GM12875 (cell line): Measurements from ENCODE around the gene COL6A3.

ENCODE experiments used
- H3K4me3 ChIP-seq: one replicate; pipeline ENCODE4 v1.5.1; 2011; ENCODE audit warnings: low read depth, low read length, control low read depth
- TF ChIP-seq, protein P1 (sequence below): IDR thresholded peaks from 2 replicates; pipeline ENCODE4 v1.5.1; 2011; ENCODE audit warnings: low read depth, mild to moderate bottlenecking, control low read depth, inconsistent platforms, low read length, moderate library complexity, borderline replicate concordance; ENCODE audit not compliant: insufficient read depth

COL6A3 gene

DNA sequence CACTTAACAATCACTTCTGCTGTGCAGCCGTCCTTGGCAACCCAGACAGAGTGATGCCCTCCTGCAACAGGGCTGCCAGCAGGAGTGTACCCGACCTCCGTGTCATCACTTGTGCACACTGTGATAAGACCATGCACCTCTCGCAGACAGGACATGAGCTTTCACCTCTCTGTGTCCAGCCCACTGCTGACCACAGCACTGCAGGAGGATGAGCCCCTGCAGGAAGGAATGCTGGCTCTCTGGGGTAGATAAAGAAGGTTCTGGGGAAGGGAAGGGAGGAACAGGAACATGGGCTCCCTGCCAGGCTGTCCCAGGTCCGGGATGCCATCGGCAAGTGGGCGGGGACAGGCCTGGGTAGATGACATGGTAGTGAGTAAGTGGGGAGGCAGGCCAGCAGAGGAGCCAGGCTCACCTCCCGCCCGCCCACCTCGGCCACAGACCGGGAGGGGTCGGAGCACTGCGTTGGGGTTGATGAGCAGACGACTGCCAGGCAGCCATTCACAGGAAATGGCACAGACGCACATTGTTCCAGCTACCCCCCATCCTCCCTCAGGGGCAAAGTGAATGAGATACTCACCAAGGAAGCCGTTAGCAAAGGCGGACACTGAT lies 18.6 kb upstream of the COL6A3 start:
- no peak overlapping the region for H3K4me3 ChIP-seq
- TF ChIP-seq, protein P1, sequence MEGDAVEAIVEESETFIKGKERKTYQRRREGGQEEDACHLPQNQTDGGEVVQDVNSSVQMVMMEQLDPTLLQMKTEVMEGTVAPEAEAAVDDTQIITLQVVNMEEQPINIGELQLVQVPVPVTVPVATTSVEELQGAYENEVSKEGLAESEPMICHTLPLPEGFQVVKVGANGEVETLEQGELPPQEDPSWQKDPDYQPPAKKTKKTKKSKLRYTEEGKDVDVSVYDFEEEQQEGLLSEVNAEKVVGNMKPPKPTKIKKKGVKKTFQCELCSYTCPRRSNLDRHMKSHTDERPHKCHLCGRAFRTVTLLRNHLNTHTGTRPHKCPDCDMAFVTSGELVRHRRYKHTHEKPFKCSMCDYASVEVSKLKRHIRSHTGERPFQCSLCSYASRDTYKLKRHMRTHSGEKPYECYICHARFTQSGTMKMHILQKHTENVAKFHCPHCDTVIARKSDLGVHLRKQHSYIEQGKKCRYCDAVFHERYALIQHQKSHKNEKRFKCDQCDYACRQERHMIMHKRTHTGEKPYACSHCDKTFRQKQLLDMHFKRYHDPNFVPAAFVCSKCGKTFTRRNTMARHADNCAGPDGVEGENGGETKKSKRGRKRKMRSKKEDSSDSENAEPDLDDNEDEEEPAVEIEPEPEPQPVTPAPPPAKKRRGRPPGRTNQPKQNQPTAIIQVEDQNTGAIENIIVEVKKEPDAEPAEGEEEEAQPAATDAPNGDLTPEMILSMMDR = no peak

DNA sequence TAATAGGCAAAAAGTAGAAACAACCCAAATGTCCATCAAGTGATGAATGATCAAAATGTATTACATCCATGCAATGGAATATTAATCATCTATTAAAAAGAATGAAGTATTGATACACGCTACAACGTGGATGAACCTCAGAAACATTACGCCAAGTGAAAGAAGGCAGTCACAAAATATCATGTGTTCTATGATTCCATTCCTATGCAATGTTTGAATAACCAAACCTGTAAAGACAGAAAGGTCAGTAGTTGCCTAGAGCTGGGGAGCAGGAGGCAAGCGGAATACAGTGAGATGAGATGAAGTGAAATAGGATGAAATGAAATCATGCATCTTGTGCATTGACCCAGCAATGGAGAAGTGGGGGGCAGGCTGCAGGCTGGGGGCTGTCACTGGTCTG lies 17.9 kb upstream of the COL6A3 start:
- H3K4me3 ChIP-seq = no peak overlapping the region
- TF ChIP-seq, protein P1 = no peak

DNA sequence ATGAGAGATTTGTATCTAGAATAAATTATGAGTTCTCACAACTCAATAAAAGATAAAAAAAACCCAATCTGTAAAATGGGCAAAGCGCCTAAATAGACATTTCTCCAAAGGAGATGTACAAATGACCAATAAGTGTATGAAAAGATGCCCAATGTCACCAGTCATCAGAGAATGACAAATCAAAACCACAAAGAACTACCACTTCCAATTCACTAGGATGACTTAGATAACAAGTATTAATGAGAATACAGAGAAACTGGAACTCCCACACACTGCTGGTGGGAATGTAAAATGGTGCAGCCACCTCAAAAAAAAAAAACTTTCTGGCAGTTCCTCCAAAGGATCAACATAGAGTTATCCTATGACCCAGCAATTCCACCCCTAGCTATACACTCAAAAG lies 17.4 kb upstream of the COL6A3 start:
- H3K4me3 ChIP-seq = no peak overlapping the region
- TF ChIP-seq, protein P1 = no peak

DNA sequence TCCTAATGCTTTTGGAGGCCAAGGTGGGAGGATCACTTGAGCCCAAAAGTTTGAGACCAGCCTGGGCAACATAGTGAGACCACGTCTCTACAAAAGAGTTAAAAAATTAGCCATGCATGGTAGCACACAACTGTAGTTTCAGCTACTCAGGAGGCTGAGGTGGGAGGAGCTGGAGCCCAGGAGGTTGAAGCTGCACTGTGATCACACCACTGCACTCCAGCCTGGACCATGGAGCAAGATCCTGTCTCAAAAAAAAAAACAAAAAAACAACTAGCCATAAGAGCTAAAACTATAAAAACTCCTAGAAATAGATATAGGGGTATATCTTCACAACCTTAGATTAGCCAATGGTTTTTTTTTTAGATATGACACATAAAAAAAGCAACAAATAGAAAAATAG lies 16.9 kb upstream of the COL6A3 start:
- H3K4me3 ChIP-seq = no peak overlapping the region
- TF ChIP-seq, protein P1 = no peak

DNA sequence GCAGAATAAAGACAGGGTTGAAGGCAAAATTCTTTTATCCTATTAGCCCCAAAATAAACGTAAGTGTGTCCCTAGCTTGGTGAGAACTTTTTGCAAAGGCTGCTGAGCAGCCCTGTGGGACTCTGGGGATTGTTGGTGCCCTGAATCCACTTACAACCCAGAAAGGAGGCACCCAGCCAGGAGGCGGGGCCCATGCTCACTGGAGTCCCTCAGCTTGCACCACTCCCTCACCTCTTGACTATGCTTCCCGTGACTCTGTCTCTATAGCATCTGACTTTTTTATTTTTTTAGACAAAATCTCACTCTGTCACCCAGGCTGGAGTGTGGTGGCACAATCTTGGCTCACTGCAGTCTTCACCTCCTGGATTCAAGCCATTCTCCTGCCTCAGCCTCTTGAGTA lies 15.8 kb upstream of the COL6A3 start:
- TF ChIP-seq, protein P1 = no peak
- no peak overlapping the region for H3K4me3 ChIP-seq

DNA sequence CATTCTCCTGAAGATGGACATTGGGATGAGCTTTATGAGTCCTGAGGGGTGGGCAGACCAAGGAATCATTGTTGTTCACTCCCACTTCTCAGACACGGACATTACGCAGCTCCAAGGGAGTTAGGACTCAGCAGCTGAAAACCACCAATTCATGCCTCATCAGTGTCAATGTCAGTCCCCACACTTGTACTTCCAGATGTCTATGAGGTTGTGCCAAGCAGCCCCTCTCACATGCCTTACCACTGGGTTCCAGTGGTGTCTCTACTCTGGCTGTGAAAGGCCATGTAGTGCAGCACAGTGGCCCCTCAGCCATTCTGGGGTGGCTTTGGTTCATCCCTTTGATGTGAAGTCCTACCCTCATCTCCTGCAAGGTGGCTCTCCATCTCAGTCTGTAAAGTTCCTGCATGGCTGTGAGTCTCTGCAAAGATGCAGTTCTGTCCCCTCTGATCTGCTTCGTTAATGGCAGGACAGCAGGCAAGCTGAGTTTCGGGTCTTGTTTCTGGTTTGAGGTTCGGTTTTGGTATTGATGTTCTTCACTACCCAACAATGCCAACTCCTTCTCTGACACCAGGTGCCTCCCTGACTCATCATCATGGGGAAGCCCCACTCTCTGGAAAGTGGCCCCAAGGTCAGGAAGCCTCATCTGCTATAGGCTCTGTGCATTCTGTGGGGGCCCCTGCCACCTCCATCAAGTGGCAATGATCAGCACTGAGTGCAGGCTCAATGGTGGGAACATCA lies 14.0 kb upstream of the COL6A3 start:
- TF ChIP-seq, protein P1 = no peak
- no peak overlapping the region for H3K4me3 ChIP-seq

DNA sequence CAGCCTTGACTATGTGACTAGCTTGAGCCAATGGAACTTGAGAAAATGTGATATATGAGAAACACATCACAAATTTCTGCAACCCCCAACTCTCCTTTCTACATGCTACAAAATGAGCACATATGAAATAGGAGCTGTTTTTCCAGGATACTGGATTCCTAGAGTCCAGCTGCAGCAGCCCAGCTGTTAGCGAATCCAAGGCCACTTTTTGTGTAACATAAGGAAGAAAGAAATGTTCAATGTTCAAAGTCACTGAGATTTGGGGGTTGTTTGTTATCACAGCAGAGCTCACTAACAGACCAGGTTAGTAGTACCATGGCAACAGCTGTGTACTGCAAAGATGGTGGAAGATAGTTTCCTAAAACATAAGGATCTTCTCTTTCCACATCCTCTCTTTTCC lies 12.6 kb upstream of the COL6A3 start:
- TF ChIP-seq, protein P1 = no peak
- H3K4me3 ChIP-seq = no peak overlapping the region
